ENCODE data around the gene FERMT2. TPM values are rescaled to one million over a fixed set of nuclear protein-coding genes. Genes with fewer than 3 reads are reported as not detected.

FERMT2 gene
- total and polyA plus RNA-seq, 9 of the 15 experiments (the other 6 are each of a cell fraction or from before 2014, with no cell fraction given): 0.10 to 1.3 (median 0.40) TPM

DNA sequence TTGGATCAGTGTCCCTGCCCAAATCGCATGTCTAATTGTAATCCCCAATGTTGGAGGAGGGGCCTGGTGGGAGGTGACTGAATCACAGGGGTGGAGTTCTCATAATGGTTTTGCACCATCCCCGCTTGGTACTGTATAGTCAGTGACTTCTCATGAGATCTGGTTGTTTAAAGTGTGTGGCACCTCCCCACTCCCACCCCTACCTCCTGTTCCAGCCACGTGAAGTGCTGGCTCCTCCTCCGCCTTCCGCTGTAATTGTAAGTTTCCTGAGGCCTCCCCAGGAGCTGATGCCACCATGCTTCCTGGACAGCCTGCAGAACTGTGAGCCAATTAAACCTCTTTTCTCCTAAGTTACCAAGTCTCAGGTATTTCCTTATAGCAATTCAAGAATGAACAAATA, 67.2 kb downstream of the FERMT2 start:
- BruUV-seq (replicated peaks): no TSS peak
- no peak overlapping the region for H3K9ac ChIP-seq (ENCODE audit: insufficient read depth in 1 of 2, low read depth in 2 of 2, low read length in 2 of 2)
- no peaks in the 10 kb centered on the region for H4K20me1 ChIP-seq (replicated peaks; ENCODE audit: control insufficient read depth, insufficient read depth, low read length)
- no peaks in the 10 kb centered on the region for H3K9me3 ChIP-seq (replicated peaks; ENCODE audit: control insufficient read depth, insufficient read depth, low read depth, low read length)
- no peak overlapping the region for H3K4me3 ChIP-seq
- intact Hi-C loops (cut with micrococcal nuclease): no loop called here
- no peak for FAIRE-seq
- H3K27me3 ChIP-seq (ENCODE audit: control insufficient read depth in 2 of 2, insufficient read depth in 2 of 2, low read length in 2 of 2): no peaks in the 10 kb centered on the region
- ChIA-PET POLR2A (no interaction called here), CTCF (ENCODE audit: low intra/inter-chr PET ratio) (no interaction called here)
- no peaks in the 10 kb centered on the region for H3K9me1 ChIP-seq (ENCODE audit: control insufficient read depth, insufficient read depth, low read length)
- 13% methylated on average over 4 of the region's 5 CpGs for WGBS (ENCODE audit: insufficient coverage, low coverage, missing lambda C conversion rate)
- no peak for DNase-seq (ENCODE audit: extremely low read depth in 1 of 4, low spot score in 3 of 4)
- H3K79me2 ChIP-seq (ENCODE audit: control insufficient read depth, insufficient read depth, low read length): no peaks in the 10 kb centered on the region
- no peak overlapping the region for H2AFZ ChIP-seq (ENCODE audit: low read depth, low read length)
- no peak overlapping the region for H3K4me2 ChIP-seq (ENCODE audit: insufficient read depth, low read length)
- H3K36me3 ChIP-seq (ENCODE audit: control insufficient read depth, insufficient read depth, low read length): no peaks in the 10 kb centered on the region
- no peak for ATAC-seq
- no peaks in the 10 kb centered on the region for H3K4me1 ChIP-seq (replicated peaks in 1 of 2; ENCODE audit: control insufficient read depth in 2 of 2, insufficient read depth in 2 of 2, low read length in 2 of 2)
- in situ Hi-C loops (cut with MboI): no loop called here
- H3K27ac ChIP-seq (ENCODE audit: extremely low read depth, low read depth, low read length): no peak overlapping the region
- TF ChIP-seq DNMT1 (IDR thresholded peaks at IDR 0.05) (no peak), ZNF766 (CRISPR knock-in tag; conservative IDR thresholded peaks at IDR 0.05) (peak; percentile 51; the same call in 1 of the 2 replicates)
- TF ChIP-seq, protein P1, sequence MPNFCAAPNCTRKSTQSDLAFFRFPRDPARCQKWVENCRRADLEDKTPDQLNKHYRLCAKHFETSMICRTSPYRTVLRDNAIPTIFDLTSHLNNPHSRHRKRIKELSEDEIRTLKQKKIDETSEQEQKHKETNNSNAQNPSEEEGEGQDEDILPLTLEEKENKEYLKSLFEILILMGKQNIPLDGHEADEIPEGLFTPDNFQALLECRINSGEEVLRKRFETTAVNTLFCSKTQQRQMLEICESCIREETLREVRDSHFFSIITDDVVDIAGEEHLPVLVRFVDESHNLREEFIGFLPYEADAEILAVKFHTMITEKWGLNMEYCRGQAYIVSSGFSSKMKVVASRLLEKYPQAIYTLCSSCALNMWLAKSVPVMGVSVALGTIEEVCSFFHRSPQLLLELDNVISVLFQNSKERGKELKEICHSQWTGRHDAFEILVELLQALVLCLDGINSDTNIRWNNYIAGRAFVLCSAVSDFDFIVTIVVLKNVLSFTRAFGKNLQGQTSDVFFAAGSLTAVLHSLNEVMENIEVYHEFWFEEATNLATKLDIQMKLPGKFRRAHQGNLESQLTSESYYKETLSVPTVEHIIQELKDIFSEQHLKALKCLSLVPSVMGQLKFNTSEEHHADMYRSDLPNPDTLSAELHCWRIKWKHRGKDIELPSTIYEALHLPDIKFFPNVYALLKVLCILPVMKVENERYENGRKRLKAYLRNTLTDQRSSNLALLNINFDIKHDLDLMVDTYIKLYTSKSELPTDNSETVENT (CRISPR knock-in tag; IDR thresholded peaks at IDR 0.05): no peak

DNA sequence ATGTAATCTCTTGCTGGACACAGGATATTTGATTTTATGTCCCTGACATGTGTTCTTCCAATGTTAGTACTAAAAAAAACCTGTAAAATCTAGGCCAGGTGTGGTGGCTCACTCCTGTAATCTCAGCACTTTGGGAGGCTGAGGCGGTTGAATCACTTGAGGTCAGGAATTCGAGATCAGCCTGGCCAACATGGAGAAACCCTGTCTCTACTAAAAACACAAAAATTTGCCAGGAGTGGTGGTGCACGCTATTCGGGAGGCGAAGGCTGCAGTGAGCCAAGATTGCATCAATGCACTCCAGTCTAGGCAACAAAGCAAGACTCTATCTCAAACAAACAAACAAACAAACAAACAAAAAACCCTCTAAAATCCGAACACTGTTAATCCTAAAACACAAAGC, 68.0 kb downstream of the FERMT2 start:
- FAIRE-seq (no peak), DNase-seq (ENCODE audit: extremely low read depth in 1 of 4, low spot score in 3 of 4) (no peak), ATAC-seq (no peak)
- no peaks in the 10 kb centered on the region for H3K9me3 ChIP-seq (replicated peaks; ENCODE audit: control insufficient read depth, insufficient read depth, low read depth, low read length)
- H3K4me3 ChIP-seq: no peak overlapping the region
- H4K20me1 ChIP-seq (replicated peaks; ENCODE audit: control insufficient read depth, insufficient read depth, low read length): no peaks in the 10 kb centered on the region
- no peak overlapping the region for H2AFZ ChIP-seq (ENCODE audit: low read depth, low read length)
- no peaks in the 10 kb centered on the region for H3K9me1 ChIP-seq (ENCODE audit: control insufficient read depth, insufficient read depth, low read length)
- intact Hi-C loops (cut with micrococcal nuclease): no loop called here
- no peak overlapping the region for H3K27ac ChIP-seq (ENCODE audit: extremely low read depth, low read depth, low read length)
- TF ChIP-seq CEBPB (tag; IDR thresholded peaks at IDR 0.05) (no peak), ZNF778 (CRISPR knock-in tag; IDR thresholded peaks at IDR 0.05) (no peak), HDGF (IDR thresholded peaks at IDR 0.05) (no peak), SPI1 (IDR thresholded peaks at IDR 0.05; ENCODE audit: borderline replicate concordance, low read depth, low read length) (no peak), ELF1 (tag; IDR thresholded peaks at IDR 0.05) (no peak), ELF2 (CRISPR knock-in tag; IDR thresholded peaks at IDR 0.05) (no peak)
- no TSS peak for BruUV-seq (replicated peaks)
- no peak overlapping the region for H3K4me2 ChIP-seq (ENCODE audit: insufficient read depth, low read length)
- WGBS (ENCODE audit: insufficient coverage, low coverage, missing lambda C conversion rate): 0% methylated on average over 5 of the region's 6 CpGs
- H3K36me3 ChIP-seq (ENCODE audit: control insufficient read depth, insufficient read depth, low read length): no peaks in the 10 kb centered on the region
- in situ Hi-C loops (cut with MboI): no loop called here
- CTCF ChIA-PET (ENCODE audit: low intra/inter-chr PET ratio): no interaction called here
- POLR2A ChIA-PET: no interaction called here
- no peak overlapping the region for H3K9ac ChIP-seq (ENCODE audit: insufficient read depth in 1 of 2, low read depth in 2 of 2, low read length in 2 of 2)
- H3K79me2 ChIP-seq (ENCODE audit: control insufficient read depth, insufficient read depth, low read length): no peaks in the 10 kb centered on the region
- no peaks in the 10 kb centered on the region for H3K4me1 ChIP-seq (replicated peaks in 1 of 2; ENCODE audit: control insufficient read depth in 2 of 2, insufficient read depth in 2 of 2, low read length in 2 of 2)
- no peaks in the 10 kb centered on the region for H3K27me3 ChIP-seq (ENCODE audit: control insufficient read depth in 2 of 2, insufficient read depth in 2 of 2, low read length in 2 of 2)

All from K562 (cell line).